PFSK-1 (cell line): Measurements from ENCODE around the gene KMT2C.

Experiments used
- POLR2AphosphoS5 ChIP-seq: IDR thresholded peaks from 2 replicates; pipeline ENCODE4 v1.6.1; 2012; ENCODE audit warnings: low read depth, mild to moderate bottlenecking, control low read depth, low read length, moderate library complexity
- SIN3A ChIP-seq: IDR thresholded peaks from 2 replicates; pipeline ENCODE4 v1.6.1; 2012; ENCODE audit warnings: mild to moderate bottlenecking, low read length, moderate library complexity, borderline replicate concordance; ENCODE audit not compliant: insufficient read depth
- TAF1 ChIP-seq: IDR thresholded peaks from 2 replicates; pipeline ENCODE4 v1.6.1; 2012; ENCODE audit warnings: low read length, control low read depth, borderline replicate concordance; ENCODE audit not compliant: insufficient read depth
- TF ChIP-seq, protein P1 (sequence below), 2 experiments: IDR thresholded peaks; 2 replicates each; pipeline versions ENCODE4 v1.6.1 to v1.8.0; 2011 to 2012; ENCODE audit warnings: low read depth in 2 of 2, low read length in 2 of 2, control low read depth in 1 of 2, inconsistent platforms in 1 of 2, mild to moderate bottlenecking in 1 of 2, moderate library complexity in 1 of 2; ENCODE audit not compliant: insufficient read depth in 1 of 2

DNA sequence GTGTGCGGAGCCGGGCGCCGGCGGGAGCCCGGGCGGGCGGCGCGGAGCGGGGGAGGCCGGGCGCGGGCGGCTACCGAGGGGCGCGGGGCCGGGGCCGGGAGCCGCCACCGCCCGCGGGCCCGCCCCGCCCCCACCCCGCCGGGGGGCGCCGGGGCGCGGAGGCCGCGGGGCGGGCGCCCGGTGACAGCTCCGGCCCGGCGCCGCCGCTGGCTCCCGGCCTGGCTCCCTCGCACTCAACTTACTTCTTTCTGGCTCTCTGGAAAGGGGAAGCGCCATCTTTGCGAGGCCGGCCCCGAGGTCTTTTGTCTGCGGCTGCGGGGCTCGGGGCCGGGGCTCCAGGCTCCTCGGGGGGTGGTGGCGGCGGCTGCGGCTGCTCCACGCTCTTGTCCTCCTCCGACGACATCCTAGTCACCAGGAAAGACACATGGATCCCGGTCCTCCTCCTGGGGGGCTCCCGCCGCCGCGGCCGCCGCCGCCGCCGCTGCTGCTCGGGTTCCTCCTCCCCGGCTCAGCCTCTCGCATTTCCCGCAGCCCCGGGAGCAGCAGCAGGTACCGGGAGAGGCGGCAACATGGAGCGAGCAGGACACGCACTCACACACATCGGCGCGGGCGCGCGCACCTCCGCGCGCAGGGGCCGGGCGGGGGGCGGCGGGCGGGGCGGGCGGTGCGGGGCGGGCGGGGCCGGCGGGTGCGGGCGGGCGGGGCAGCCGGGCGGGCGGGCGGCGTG is at the start of gene KMT2C:
- peak; percentile 53; the same call in 1 of the 2 replicates for TF ChIP-seq POLR2AphosphoS5
- no peak for TF ChIP-seq TAF1
- TF ChIP-seq, protein P1, sequence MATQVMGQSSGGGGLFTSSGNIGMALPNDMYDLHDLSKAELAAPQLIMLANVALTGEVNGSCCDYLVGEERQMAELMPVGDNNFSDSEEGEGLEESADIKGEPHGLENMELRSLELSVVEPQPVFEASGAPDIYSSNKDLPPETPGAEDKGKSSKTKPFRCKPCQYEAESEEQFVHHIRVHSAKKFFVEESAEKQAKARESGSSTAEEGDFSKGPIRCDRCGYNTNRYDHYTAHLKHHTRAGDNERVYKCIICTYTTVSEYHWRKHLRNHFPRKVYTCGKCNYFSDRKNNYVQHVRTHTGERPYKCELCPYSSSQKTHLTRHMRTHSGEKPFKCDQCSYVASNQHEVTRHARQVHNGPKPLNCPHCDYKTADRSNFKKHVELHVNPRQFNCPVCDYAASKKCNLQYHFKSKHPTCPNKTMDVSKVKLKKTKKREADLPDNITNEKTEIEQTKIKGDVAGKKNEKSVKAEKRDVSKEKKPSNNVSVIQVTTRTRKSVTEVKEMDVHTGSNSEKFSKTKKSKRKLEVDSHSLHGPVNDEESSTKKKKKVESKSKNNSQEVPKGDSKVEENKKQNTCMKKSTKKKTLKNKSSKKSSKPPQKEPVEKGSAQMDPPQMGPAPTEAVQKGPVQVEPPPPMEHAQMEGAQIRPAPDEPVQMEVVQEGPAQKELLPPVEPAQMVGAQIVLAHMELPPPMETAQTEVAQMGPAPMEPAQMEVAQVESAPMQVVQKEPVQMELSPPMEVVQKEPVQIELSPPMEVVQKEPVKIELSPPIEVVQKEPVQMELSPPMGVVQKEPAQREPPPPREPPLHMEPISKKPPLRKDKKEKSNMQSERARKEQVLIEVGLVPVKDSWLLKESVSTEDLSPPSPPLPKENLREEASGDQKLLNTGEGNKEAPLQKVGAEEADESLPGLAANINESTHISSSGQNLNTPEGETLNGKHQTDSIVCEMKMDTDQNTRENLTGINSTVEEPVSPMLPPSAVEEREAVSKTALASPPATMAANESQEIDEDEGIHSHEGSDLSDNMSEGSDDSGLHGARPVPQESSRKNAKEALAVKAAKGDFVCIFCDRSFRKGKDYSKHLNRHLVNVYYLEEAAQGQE (IDR thresholded peaks at IDR 0.05; ENCODE audit: insufficient read depth in 1 of 2, low read depth in 2 of 2, low read length in 2 of 2): no peak
- peak; percentile 50; the same call in 1 of the 2 replicates for TF ChIP-seq SIN3A
